Transverse colon (tissue), 4 donors: ENCODE results near the gene ACSL6. TPM values are rescaled to one million over a fixed set of nuclear protein-coding genes. Genes with fewer than 3 reads are reported as not detected.

ENCODE experiments used
- DNase-seq: peaks from one replicate; pipeline ENCODE4 v3.0.0-alpha.2; 2019
- H3K27ac ChIP-seq, 4 donors: fragments of 200-600 bp; sonication (generic); 2 replicates each; pipeline ENCODE4 v1.5.1; 2016 to 2018; ENCODE audit warnings: inconsistent platforms in 4 of 4
- H3K27me3 ChIP-seq: fragments of 200-600 bp; sonication (generic); 2 replicates; pipeline ENCODE4 v1.5.1; 2017; ENCODE audit warnings: inconsistent platforms
- H3K36me3 ChIP-seq, 4 donors: fragments of 200-600 bp; sonication (generic); 2 replicates each; pipeline ENCODE4 v1.5.1; 2017 to 2019; ENCODE audit warnings: inconsistent platforms in 4 of 4
- H3K4me1 ChIP-seq, 4 donors: fragments of 200-600 bp; sonication (generic); 2 replicates each; pipeline ENCODE4 v1.5.1; 2017 to 2020; ENCODE audit warnings: inconsistent platforms in 4 of 4
- H3K4me3 ChIP-seq, 4 donors: fragments of 200-600 bp; sonication (generic); 1 replicate in 1 of 4; 2 replicates in 3 of 4; pipeline versions ENCODE4 v1.5.1 to v1.6.1; 2017 to 2019; ENCODE audit warnings: inconsistent platforms in 4 of 4
- H3K9me3 ChIP-seq, 2 donors: fragments of 200-600 bp; sonication (generic); 2 replicates each; pipeline ENCODE4 v1.5.1; 2017 to 2019; ENCODE audit warnings: inconsistent platforms in 2 of 2
- EP300 ChIP-seq: sonication (generic); formaldehyde crosslinking; IDR thresholded peaks from one replicate; pipeline ENCODE4 v1.6.1; 2017; ENCODE audit warnings: antibody characterized with exemption, low read depth
- POLR2A ChIP-seq: fragments of 450-650 bp; IDR thresholded peaks from one replicate; pipeline ENCODE4 v1.6.1; 2016; ENCODE audit warnings: antibody characterized with exemption, mild to moderate bottlenecking, moderate library complexity
- POLR2AphosphoS5 ChIP-seq, 3 donors: sonication (generic); formaldehyde crosslinking; IDR thresholded peaks; one replicate each; pipeline ENCODE4 v1.6.1; 2016; ENCODE audit warnings: antibody characterized with exemption in 3 of 3
- WGBS, 2 donors: methylation state at CpG; one replicate each; pipeline ENCODE4 v1.1.5; 2018; ENCODE audit warnings: low coverage in 1 of 2; 5-methylcytosine and 5-hydroxymethylcytosine counted together
- in situ Hi-C, 4 donors: fragments of 200-750 bp; cut with MboI; loops; one replicate each; pipeline versions ENCODE4 v1.15.0 to v1.15.1; 2017; ENCODE audit warnings: low sequenced_read_pairs in 3 of 4, low pct_ligation_motif_present in 1 of 4, low pct_unique_long_range_greater_than_20kb in 1 of 4
- intact Hi-C: fragments of 100-400 bp; cut with DNase I; formaldehyde crosslinking; loops from one replicate; pipeline ENCODE4 v1.15.1; 2023; ENCODE audit warnings: low total_unique reads
- total RNA-seq, 4 donors: library from RNA; depleted of rRNA; stranded (reverse); fragments of >200 nt; gene quantifications; one replicate each; pipeline ENCODE4 v1.1.0, GENCODE V29; 2016
- TF ChIP-seq, protein P1 (sequence below), 5 experiments: fragments of 200-600 bp in 3 of 5; fragments of 450-650 bp in 2 of 5; sonication (generic) in 3 of 5; IDR thresholded peaks; 1 replicate in 2 of 5; 2 replicates in 3 of 5; pipeline ENCODE4 v1.5.1; 2016 to 2017; ENCODE audit warnings: antibody characterized with exemption in 5 of 5, inconsistent platforms in 3 of 5, mild to moderate bottlenecking in 2 of 5, moderate library complexity in 1 of 5

The ACSL6 gene
- total RNA-seq, 4 donors from 2014 or later: 0.41 to 0.64 TPM; not detected in 2

DNA sequence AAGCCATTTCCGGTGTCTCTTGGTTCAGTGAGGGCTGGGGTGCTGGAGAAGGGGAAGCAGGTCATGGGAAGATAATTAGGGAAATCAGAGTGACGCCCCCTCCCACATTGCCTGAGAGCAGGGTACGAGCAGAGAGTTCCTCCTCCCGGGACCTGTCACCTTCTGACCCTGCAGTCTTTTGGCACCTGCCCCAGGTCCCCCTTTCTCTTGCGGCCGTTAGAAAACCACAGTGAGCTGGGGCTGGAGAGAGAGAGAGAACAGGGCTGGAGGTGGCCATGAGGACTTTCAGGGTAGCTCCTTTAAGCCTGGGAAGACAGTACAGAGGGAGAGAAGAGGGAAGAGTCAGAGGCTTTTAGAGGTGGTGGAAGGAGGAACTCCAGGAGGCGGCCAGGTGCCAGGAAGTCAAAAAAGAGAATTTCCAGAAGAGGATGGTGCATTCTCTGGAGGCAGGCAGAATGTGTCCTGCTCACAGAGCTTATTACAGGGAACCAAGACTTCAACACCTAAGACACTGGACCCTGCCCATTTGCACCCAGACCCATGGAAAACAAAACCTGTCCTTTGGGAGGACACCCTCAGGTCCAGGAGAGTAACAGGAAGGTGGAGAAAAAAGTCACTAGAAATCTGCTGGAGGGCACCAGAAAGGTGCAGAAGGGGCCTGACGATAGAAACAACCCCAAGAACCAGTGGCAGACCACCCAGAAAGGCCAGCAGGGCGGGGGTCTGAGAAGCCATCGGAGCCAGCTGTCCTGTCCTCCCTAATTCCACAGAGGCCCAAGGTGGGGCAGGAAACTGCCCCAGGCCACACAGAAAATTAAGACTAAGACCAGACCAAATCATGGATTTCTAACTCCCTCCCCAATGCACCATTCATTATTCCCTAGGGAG lies 6.5 kb upstream of the ACSL6 start:
- WGBS, 2 donors: 39 to 40% methylated on average over 2 to 10 of the region's 10 CpGs
- in situ Hi-C loops (loop anchor here in 1 of 4 donors (25.0 kb wide), 1 partner anchor 581 kb away; no protein-coding TSS in a partner anchor), intact Hi-C loops (no loop called here)
- Histone ChIP-seq H3K4me1 (no peaks in the 10 kb centered on the region), H3K4me3 (no peak overlapping the region), H3K27ac (no peak overlapping the region), H3K9me3 (no peaks in the 10 kb centered on the region), H3K27me3 (peaks cover 35% of the 10 kb centered on the region), H3K36me3 (no peaks in the 10 kb centered on the region)
- no peak for TF ChIP-seq EP300
- no peak for TF ChIP-seq POLR2AphosphoS5 (IDR thresholded peaks at IDR 0.05)
- TF ChIP-seq, protein P1, sequence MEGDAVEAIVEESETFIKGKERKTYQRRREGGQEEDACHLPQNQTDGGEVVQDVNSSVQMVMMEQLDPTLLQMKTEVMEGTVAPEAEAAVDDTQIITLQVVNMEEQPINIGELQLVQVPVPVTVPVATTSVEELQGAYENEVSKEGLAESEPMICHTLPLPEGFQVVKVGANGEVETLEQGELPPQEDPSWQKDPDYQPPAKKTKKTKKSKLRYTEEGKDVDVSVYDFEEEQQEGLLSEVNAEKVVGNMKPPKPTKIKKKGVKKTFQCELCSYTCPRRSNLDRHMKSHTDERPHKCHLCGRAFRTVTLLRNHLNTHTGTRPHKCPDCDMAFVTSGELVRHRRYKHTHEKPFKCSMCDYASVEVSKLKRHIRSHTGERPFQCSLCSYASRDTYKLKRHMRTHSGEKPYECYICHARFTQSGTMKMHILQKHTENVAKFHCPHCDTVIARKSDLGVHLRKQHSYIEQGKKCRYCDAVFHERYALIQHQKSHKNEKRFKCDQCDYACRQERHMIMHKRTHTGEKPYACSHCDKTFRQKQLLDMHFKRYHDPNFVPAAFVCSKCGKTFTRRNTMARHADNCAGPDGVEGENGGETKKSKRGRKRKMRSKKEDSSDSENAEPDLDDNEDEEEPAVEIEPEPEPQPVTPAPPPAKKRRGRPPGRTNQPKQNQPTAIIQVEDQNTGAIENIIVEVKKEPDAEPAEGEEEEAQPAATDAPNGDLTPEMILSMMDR (IDR thresholded peaks at IDR 0.05): no peak
- TF ChIP-seq POLR2A: no peak
- peak; percentile 6 for DNase-seq

DNA sequence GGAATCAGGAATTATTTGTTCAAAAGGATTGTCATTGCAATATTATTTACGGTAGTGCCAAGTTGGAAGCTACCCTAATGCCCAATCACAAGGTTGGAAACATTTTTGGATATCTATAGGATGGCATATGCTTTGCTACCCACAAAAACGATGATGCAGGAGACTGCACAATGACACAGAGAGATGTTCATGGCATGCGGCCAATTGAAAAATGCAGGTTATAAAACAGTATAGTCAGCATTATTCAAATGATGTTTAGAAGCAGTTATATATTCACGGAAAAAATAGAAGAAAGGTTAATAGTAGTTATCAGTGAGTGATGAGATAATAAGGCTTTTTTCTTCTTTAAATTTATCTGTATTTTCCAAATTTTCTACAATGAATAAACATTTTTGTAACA lies 5.9 kb upstream of the ACSL6 start:
- in situ Hi-C loops: loop anchor here in 1 of 4 donors (25.0 kb wide), 1 partner anchor 580 kb away; no protein-coding TSS in a partner anchor
- DNase-seq: peak; percentile 5
- H3K4me1 ChIP-seq: no peaks in the 10 kb centered on the region
- no peak overlapping the region for H3K4me3 ChIP-seq
- no peaks in the 10 kb centered on the region for H3K36me3 ChIP-seq
- H3K9me3 ChIP-seq: no peaks in the 10 kb centered on the region
- no peak overlapping the region for H3K27ac ChIP-seq
- TF ChIP-seq POLR2A (no peak), POLR2AphosphoS5 (IDR thresholded peaks at IDR 0.05) (no peak)
- TF ChIP-seq, protein P1 (IDR thresholded peaks at IDR 0.05): no peak
- WGBS, 2 donors: 17 to 35% methylated on average over 4 of the region's 4 CpGs
- peaks cover 40% of the 10 kb centered on the region for H3K27me3 ChIP-seq
- intact Hi-C loops: no loop called here

DNA sequence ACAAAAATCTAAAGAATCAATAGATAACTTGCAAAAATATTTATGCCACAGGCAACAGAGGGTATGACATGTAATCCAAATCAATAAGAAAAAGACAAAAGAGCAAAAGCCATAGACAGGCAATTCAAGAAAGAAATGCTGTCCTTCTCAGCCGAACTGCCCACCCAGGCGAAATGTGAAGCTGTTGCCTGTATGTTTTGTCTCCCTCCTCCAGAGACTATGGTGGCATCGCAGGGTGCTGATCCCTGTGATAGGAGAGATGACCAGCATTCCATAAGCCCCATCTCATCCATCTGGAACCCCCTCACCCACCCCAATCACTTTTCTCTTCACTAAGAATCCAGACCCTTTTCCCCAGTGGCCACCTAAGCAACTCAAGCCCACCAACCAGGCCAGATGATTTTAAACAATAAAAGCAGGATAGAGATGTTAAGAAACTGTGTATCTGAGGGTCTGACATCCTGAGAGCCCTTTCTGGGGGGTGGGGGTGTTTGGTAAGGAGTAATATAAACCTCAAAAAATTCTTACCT lies 5.3 kb upstream of the ACSL6 start:
- H3K27me3 ChIP-seq: peaks cover 45% of the 10 kb centered on the region
- intact Hi-C loops: no loop called here
- in situ Hi-C loops: loop anchor here in 1 of 4 donors (25.0 kb wide), 1 partner anchor 579 kb away; no protein-coding TSS in a partner anchor
- TF ChIP-seq POLR2A: no peak
- TF ChIP-seq, protein P1 (IDR thresholded peaks at IDR 0.05): no peak
- no peak for TF ChIP-seq POLR2AphosphoS5 (IDR thresholded peaks at IDR 0.05)
- TF ChIP-seq EP300: no peak
- 85 to 88% methylated on average over 3 of the region's 3 CpGs for WGBS, 2 donors
- H3K9me3 ChIP-seq: no peaks in the 10 kb centered on the region
- peak; percentile 3 for DNase-seq
- H3K27ac ChIP-seq: no peak overlapping the region
- H3K4me1 ChIP-seq: peaks cover 0 to 3% (median 1%) of the 10 kb centered on the region in 4 donors
- no peaks in the 10 kb centered on the region for H3K36me3 ChIP-seq
- no peak overlapping the region for H3K4me3 ChIP-seq

DNA sequence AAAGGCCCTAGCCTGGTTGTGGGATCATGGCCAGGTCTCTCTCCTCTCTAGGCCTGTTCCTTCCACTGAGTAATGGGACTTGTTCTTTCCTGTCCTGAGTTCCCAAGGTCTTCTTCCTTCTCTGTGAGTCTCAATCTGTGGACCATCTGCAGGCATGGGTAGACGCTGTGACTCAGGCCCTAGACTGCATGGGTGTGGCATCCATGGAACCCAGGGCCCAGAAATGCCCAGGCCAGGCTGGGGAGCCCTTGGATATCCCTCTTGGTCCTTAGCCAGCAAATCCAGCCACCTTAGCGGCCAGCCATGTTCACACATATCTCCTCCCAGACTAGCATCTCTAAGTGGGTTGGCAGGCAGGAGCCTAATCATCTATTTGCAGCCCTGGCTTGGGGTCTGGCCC lies 2.3 kb upstream of the ACSL6 start:
- Histone ChIP-seq H3K27me3 (peaks cover 71% of the 10 kb centered on the region), H3K4me3 (no peak overlapping the region), H3K9me3 (no peaks in the 10 kb centered on the region), H3K27ac (no peak overlapping the region), H3K36me3 (no peaks in the 10 kb centered on the region), H3K4me1 (peaks cover 5 to 8% (median 6%) of the 10 kb centered on the region in 4 donors)
- no peak for TF ChIP-seq POLR2A
- in situ Hi-C loops (loop anchor here in 1 of 4 donors (25.0 kb wide), 1 partner anchor 576 kb away; no protein-coding TSS in a partner anchor), intact Hi-C loops (no loop called here)
- peak; percentile 2 for DNase-seq
- 88% methylated on average over 2 of the region's 2 CpGs; no CpG with 5 or more reads in 1 of the 2 donors for whole genome bisulfite sequencing, 2 donors
